Measurements from ENCODE around the gene PRICKLE1.

DNA sequence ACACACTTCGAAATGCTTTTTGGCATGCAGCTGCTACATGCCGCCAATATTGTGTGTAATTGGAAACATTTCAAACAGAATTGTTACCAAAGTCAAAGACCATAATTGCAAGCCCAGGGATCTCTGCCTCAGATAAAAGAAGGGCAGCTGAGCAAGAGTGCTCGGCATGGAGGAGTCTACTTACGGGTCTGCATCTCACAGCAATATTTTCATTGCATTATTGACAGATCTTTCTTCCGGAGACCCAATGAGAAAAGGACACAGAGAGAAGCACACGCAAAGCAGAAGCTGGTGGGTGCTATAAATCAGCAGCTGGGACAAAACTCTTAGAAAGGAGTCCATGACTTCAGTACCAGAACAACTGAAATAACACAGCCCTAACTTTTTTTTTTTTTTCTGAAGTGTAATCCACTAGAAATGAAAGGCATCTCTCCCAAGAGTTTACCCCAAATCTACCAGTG lies 4.9 kb downstream of the PRICKLE1 start:
- TF ChIP-seq GATA3 (IDR thresholded peaks at IDR 0.05; ENCODE audit: low read depth, low read length) (no peak), GATA2 (IDR thresholded peaks at IDR 0.05; ENCODE audit: low read depth, low read length) (peak; percentile 76)

Measured in SH-SY5Y (cell line).